Hematopoietic multipotent progenitor cell treated with erythropoietin and hydrocortisone succinate and interleukin-3 and kit ligand, for 17 days (in vitro differentiated cells): Measurements from ENCODE around the gene SSX3.
"Not testable (repeated sequence)": the region's sequence is repeated elsewhere in the genome, so short reads cannot be mapped to it uniquely, and the experiment has no call there.

Experiments
- DNase-seq: peaks from one replicate; pipeline ENCODE4 v3.0.0-alpha.2; 2015; ENCODE audit warnings: low spot score

SSX3 gene

GRCh38 chrX:48356315-48357094, at the start of gene SSX3:
Gene SSX3, minus strand, starts transcription at chrX:48356703. Its CDS starts 1,454 bp downstream, at chrX:48355249.
- not testable (repeated sequence) for DNase-seq

GRCh38 chrX:48397825-48398224, 41.3 kb upstream of the SSX3 start:
- not testable (repeated sequence) for DNase-seq

- DNase-seq = not testable (repeated sequence)
These were observed 40.4 kb upstream of the SSX3 start for GRCh38 chrX:48396931-48397330.

GRCh38 chrX:48383239-48383638, 26.7 kb upstream of the SSX3 start, which contains the start of gene SSX4:
Gene SSX4, plus strand, starts transcription at chrX:48383539. Its CDS starts 515 bp downstream, at chrX:48384054.
- not testable (repeated sequence) for DNase-seq

GRCh38 chrX:48370408-48370807, 13.9 kb upstream of the SSX3 start:
- not testable (repeated sequence) for DNase-seq

GRCh38 chrX:48367717-48368408, 11.4 kb upstream of the SSX3 start:
- not testable (repeated sequence) for DNase-seq

GRCh38 chrX:48359281-48359680, 2.8 kb upstream of the SSX3 start:
- not testable (repeated sequence) for DNase-seq

- no peak for DNase-seq
These were observed 1.2 kb upstream of the SSX3 start for GRCh38 chrX:48357681-48358080.

GRCh38 chrX:48346059-48346458, 10.4 kb downstream of the SSX3 start:
- DNase-seq = not testable (repeated sequence)

GRCh38 chrX:48313996-48314395, 42.5 kb downstream of the SSX3 start:
- not testable (repeated sequence) for DNase-seq

- DNase-seq = no peak
These were observed 50.3 kb downstream of the SSX3 start for GRCh38 chrX:48306175-48306574.
